GM23338 (cell line): ENCODE measurements around the gene SAA1. TPM values are rescaled to one million over a fixed set of nuclear protein-coding genes. Genes with fewer than 3 reads are reported as not detected.

Source experiments
- ATAC-seq: fragments of 200-7000 bp; cut with Tn5 transposase; 3 replicates; pipeline ENCODE4 v1.9.1; 2020
- DNase-seq: peaks from one replicate; pipeline ENCODE4 v3.0.0-alpha.2; 2015; ENCODE audit warnings: low spot score
- H2AFZ ChIP-seq: fragments of 200-600 bp; sonication (generic); 2 replicates; pipeline ENCODE4 v1.8.0; 2016; ENCODE audit warnings: antibody characterized with exemption, mild to moderate bottlenecking, moderate library complexity
- H3F3A ChIP-seq: fragments of 200-600 bp; sonication (generic); replicated peaks from 2 replicates; pipeline ENCODE4 v1.8.0; 2017; ENCODE audit warnings: antibody characterized with exemption, mixed run types, low read depth
- H3K27ac ChIP-seq: fragments of 200-600 bp; sonication (generic); 2 replicates; pipeline ENCODE4 v1.6.1; 2016; ENCODE audit warnings: low read depth
- H3K27me3 ChIP-seq: fragments of 200-600 bp; sonication (generic); 2 replicates; pipeline ENCODE4 v1.8.0; 2016; ENCODE audit warnings: mild to moderate bottlenecking, mixed run types, moderate library complexity; ENCODE audit not compliant: insufficient read depth
- H3K36me3 ChIP-seq: fragments of 200-600 bp; sonication (generic); 2 replicates; pipeline ENCODE4 v1.8.0; 2016; ENCODE audit warnings: mild to moderate bottlenecking; ENCODE audit not compliant: insufficient read depth
- H3K4me1 ChIP-seq: fragments of 200-600 bp; sonication (generic); 2 replicates; pipeline ENCODE4 v1.8.0; 2016; ENCODE audit warnings: mild to moderate bottlenecking, moderate library complexity; ENCODE audit not compliant: insufficient read depth
- H3K4me2 ChIP-seq: fragments of 200-600 bp; sonication (generic); 2 replicates; pipeline ENCODE4 v1.7.1; 2017; ENCODE audit warnings: mixed run types
- H3K4me3 ChIP-seq: fragments of 200-600 bp; sonication (generic); 2 replicates; pipeline ENCODE4 v1.6.1; 2016; ENCODE audit warnings: mixed run types
- H3K79me2 ChIP-seq: fragments of 200-600 bp; sonication (generic); replicated peaks from 2 replicates; pipeline ENCODE4 v1.8.0; 2017; ENCODE audit warnings: mild to moderate bottlenecking; ENCODE audit not compliant: insufficient read depth
- H3K9me2 ChIP-seq: fragments of 200-600 bp; sonication (generic); 2 replicates; pipeline ENCODE4 v1.8.0; 2017; ENCODE audit not compliant: insufficient read depth
- H4K20me1 ChIP-seq: fragments of 200-600 bp; sonication (generic); replicated peaks from 2 replicates; pipeline ENCODE4 v1.8.0; 2017; ENCODE audit warnings: mild to moderate bottlenecking; ENCODE audit not compliant: insufficient read depth
- H3K27ac Mint-ChIP-seq: 2 replicates; pipeline ENCODE4 v1.8.0; 2020; ENCODE audit warnings: inconsistent platforms, mild to moderate bottlenecking, moderate library complexity, mixed read lengths
- H3K27me3 Mint-ChIP-seq: 3 replicates; pipeline ENCODE4 v1.8.0; 2022; ENCODE audit warnings: low read depth, mild to moderate bottlenecking, moderate library complexity, mixed read lengths, inconsistent platforms; ENCODE audit not compliant: insufficient read depth, poor library complexity
- H3K36me3 Mint-ChIP-seq: 3 replicates; pipeline ENCODE4 v1.8.0; 2021; ENCODE audit warnings: low read depth, mild to moderate bottlenecking, inconsistent platforms, moderate library complexity, mixed read lengths
- H3K4me1 Mint-ChIP-seq: 3 replicates; pipeline ENCODE4 v1.8.0; 2020; ENCODE audit warnings: mild to moderate bottlenecking, inconsistent platforms, mixed read lengths
- H3K4me3 Mint-ChIP-seq: 3 replicates; pipeline ENCODE4 v1.8.0; 2021; ENCODE audit warnings: moderate library complexity, mild to moderate bottlenecking, inconsistent platforms, mixed read lengths
- H3K9me3 Mint-ChIP-seq: 3 replicates; pipeline ENCODE4 v1.8.0; 2020; ENCODE audit warnings: moderate library complexity, mild to moderate bottlenecking, inconsistent platforms, mixed read lengths
- CREB1 ChIP-seq: fragments of 250-450 bp; sonication (Bioruptor Pico); IDR thresholded peaks from 2 replicates; pipeline ENCODE4 v1.5.0; 2020; ENCODE audit warnings: low read depth, mild to moderate bottlenecking, moderate library complexity
- ETS1 ChIP-seq: IDR thresholded peaks from 2 replicates; pipeline ENCODE4 v1.6.1; 2016; ENCODE audit warnings: antibody characterized with exemption
- EZH2 ChIP-seq: fragments of 200-600 bp; sonication (generic); IDR thresholded peaks from one replicate; pipeline ENCODE4 v1.8.0; 2017; ENCODE audit warnings: antibody characterized with exemption, mild to moderate bottlenecking, low read depth; ENCODE audit not compliant: unreplicated experiment
- EZH2phosphoT487 ChIP-seq: fragments of 200-600 bp; sonication (generic); IDR thresholded peaks from one replicate; pipeline ENCODE4 v1.8.1; 2018; ENCODE audit warnings: antibody characterized with exemption; ENCODE audit not compliant: unreplicated experiment
- JUNB ChIP-seq: IDR thresholded peaks from one replicate; pipeline ENCODE4 v1.6.1; 2016; ENCODE audit warnings: antibody characterized with exemption; ENCODE audit not compliant: unreplicated experiment
- NANOG ChIP-seq: IDR thresholded peaks from 2 replicates; pipeline ENCODE4 v1.6.1; 2016; ENCODE audit warnings: antibody characterized with exemption, borderline replicate concordance
- POLR2AphosphoS5 ChIP-seq: IDR thresholded peaks from 2 replicates; pipeline ENCODE4 v1.6.1; 2016; ENCODE audit warnings: antibody characterized with exemption, low read depth
- ZNF331 ChIP-seq: fragments of 250-450 bp; sonication (Bioruptor Pico); IDR thresholded peaks from 2 replicates; pipeline ENCODE4 v1.5.0; 2020; ENCODE audit warnings: low read depth, mild to moderate bottlenecking, moderate library complexity
- polyA plus RNA-seq: library from polyadenylated mRNA; unstranded; fragments of >200 nt; fragmentation: Nextera tagmentation; extraction: Ambion mirVana; gene quantifications from 2 replicates; pipeline ENCODE4 v1.2.1, GENCODE V29; 2016
- total RNA-seq: library from RNA; depleted of rRNA; stranded (reverse); fragments of >200 nt; shearing (Covaris generic); gene quantifications from 2 replicates; pipeline ENCODE4 v1.2.3, GENCODE V29; 2014
- TF ChIP-seq, protein P1 (sequence below): IDR thresholded peaks from one replicate; pipeline ENCODE4 v1.6.1; 2018; ENCODE audit warnings: antibody characterized with exemption; ENCODE audit not compliant: unreplicated experiment

The SAA1 gene
- total and polyA plus RNA-seq, 2 experiments from 2014 or later = not detected

GRCh38 chr11:18248561-18248960, 17.5 kb upstream of the SAA1 start, which contains the start of gene SAA2:
Gene SAA2 (minus strand): TSS chr11:18248668. CDS start chr11:18248011, 657 bp downstream.
- Histone ChIP-seq H4K20me1 (no peaks in the 10 kb centered on the region), H3K27me3 (no peaks in the 10 kb centered on the region), H2AFZ (no peak within 1 kb of the TSS), H3K4me2 (no peak within 1 kb of the TSS), H3K4me3 (no peak within 1 kb of the TSS), H3K4me1 (no peaks in the 10 kb centered on the region), H3K9me2 (peaks cover 4% of the 10 kb centered on the region; the same call in 1 of the 2 replicates), H3K27ac (no peak within 1 kb of the TSS), H3K36me3 (no peaks in the 10 kb centered on the region), H3F3A (no peaks in the 10 kb centered on the region), H3K79me2 (no peaks in the 10 kb centered on the region)
- Mint-ChIP-seq H3K4me3 (no peak within 1 kb of the TSS), H3K36me3 (no peaks in the 10 kb centered on the region), H3K27ac (no peak within 1 kb of the TSS), H3K27me3 (peaks cover 2% of the 10 kb centered on the region), H3K9me3 (peaks cover 2% of the 10 kb centered on the region; the same call in 1 of the 3 replicates), H3K4me1 (no peaks in the 10 kb centered on the region)
- ATAC-seq (no peak), DNase-seq (no peak)
- TF ChIP-seq CREB1 (CRISPR knock-in tag) = no peak
- TF ChIP-seq ZNF331 (CRISPR knock-in tag) = no peak
- TF ChIP-seq EZH2 = no peak
- TF ChIP-seq POLR2AphosphoS5 = no peak
- TF ChIP-seq NANOG = no peak
- TF ChIP-seq EZH2phosphoT487 = no peak
- TF ChIP-seq, protein P1, sequence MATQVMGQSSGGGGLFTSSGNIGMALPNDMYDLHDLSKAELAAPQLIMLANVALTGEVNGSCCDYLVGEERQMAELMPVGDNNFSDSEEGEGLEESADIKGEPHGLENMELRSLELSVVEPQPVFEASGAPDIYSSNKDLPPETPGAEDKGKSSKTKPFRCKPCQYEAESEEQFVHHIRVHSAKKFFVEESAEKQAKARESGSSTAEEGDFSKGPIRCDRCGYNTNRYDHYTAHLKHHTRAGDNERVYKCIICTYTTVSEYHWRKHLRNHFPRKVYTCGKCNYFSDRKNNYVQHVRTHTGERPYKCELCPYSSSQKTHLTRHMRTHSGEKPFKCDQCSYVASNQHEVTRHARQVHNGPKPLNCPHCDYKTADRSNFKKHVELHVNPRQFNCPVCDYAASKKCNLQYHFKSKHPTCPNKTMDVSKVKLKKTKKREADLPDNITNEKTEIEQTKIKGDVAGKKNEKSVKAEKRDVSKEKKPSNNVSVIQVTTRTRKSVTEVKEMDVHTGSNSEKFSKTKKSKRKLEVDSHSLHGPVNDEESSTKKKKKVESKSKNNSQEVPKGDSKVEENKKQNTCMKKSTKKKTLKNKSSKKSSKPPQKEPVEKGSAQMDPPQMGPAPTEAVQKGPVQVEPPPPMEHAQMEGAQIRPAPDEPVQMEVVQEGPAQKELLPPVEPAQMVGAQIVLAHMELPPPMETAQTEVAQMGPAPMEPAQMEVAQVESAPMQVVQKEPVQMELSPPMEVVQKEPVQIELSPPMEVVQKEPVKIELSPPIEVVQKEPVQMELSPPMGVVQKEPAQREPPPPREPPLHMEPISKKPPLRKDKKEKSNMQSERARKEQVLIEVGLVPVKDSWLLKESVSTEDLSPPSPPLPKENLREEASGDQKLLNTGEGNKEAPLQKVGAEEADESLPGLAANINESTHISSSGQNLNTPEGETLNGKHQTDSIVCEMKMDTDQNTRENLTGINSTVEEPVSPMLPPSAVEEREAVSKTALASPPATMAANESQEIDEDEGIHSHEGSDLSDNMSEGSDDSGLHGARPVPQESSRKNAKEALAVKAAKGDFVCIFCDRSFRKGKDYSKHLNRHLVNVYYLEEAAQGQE = no peak

- no peaks in the 10 kb centered on the region for H3K36me3 Mint-ChIP-seq
- H3K9me2 ChIP-seq = peaks cover 6% of the 10 kb centered on the region; the same call in 1 of the 2 replicates
- H3K27ac ChIP-seq = no peak overlapping the region
- DNase-seq = no peak
- H3K4me3 Mint-ChIP-seq = no peak overlapping the region
- no peaks in the 10 kb centered on the region for H3K79me2 ChIP-seq
- H3K4me3 ChIP-seq = no peak overlapping the region
- H3K27me3 Mint-ChIP-seq = peaks cover 6% of the 10 kb centered on the region
- no peaks in the 10 kb centered on the region for H3F3A ChIP-seq
- H3K4me1 Mint-ChIP-seq = no peaks in the 10 kb centered on the region
- H4K20me1 ChIP-seq = no peaks in the 10 kb centered on the region
- H3K27me3 ChIP-seq = no peaks in the 10 kb centered on the region
- no peaks in the 10 kb centered on the region for H3K36me3 ChIP-seq
- no peak for ATAC-seq
- no peak overlapping the region for H2AFZ ChIP-seq
- H3K4me1 ChIP-seq = no peaks in the 10 kb centered on the region
- H3K4me2 ChIP-seq = no peak overlapping the region
- H3K9me3 Mint-ChIP-seq = no peaks in the 10 kb centered on the region
- H3K27ac Mint-ChIP-seq = no peak overlapping the region
- no peak for TF ChIP-seq EZH2
- no peak for TF ChIP-seq ZNF331 (CRISPR knock-in tag)
- no peak for TF ChIP-seq JUNB
- TF ChIP-seq CREB1 (CRISPR knock-in tag) = no peak
- TF ChIP-seq NANOG = no peak
- no peak for TF ChIP-seq ETS1
- TF ChIP-seq, protein P1 = no peak
- TF ChIP-seq POLR2AphosphoS5 = no peak
Observed at GRCh38 chr11:18253233-18253632, 12.8 kb upstream of the SAA1 start.
